HG02759 (cell line): ENCODE measurements around the gene BCL7A.

Source experiments
- ATAC-seq: cut with Tn5 transposase; IDR thresholded peaks from one replicate; pipeline ENCODE4 v1.9.1; 2021; ENCODE audit warnings: mild to moderate bottlenecking, moderate library complexity; ENCODE audit not compliant: unreplicated experiment

BCL7A gene

GRCh38 chr12:122076743-122077495, 55.2 kb downstream of the BCL7A start:
- ATAC-seq: no peak

GRCh38 chr12:122078141-122079032, 56.7 kb downstream of the BCL7A start, which contains the start of gene MLXIP:
Gene MLXIP (plus strand): TSS chr12:122078756. CDS start chr12:122078854, 98 bp downstream.
- peak; percentile 86 for ATAC-seq

GRCh38 chr12:122079033-122079531, 57.4 kb downstream of the BCL7A start:
- no peak for ATAC-seq

GRCh38 chr12:122079532-122080081, 57.9 kb downstream of the BCL7A start:
- no peak for ATAC-seq

- no peak for ATAC-seq
These were observed 58.7 kb downstream of the BCL7A start for GRCh38 chr12:122080149-122081082.

GRCh38 chr12:122081083-122081696, 59.5 kb downstream of the BCL7A start:
- no peak for ATAC-seq

GRCh38 chr12:122081697-122082221, 60.1 kb downstream of the BCL7A start:
- ATAC-seq: peak; percentile 33

GRCh38 chr12:122082621-122083356, 61.1 kb downstream of the BCL7A start:
- no peak for ATAC-seq

- ATAC-seq: no peak
These were observed 63.2 kb downstream of the BCL7A start for GRCh38 chr12:122084857-122085405.

- ATAC-seq: no peak
These were observed 63.9 kb downstream of the BCL7A start for GRCh38 chr12:122085591-122085990.

- no peak for ATAC-seq
These were observed 64.4 kb downstream of the BCL7A start for GRCh38 chr12:122086116-122086515.

GRCh38 chr12:122086641-122087285, 65.1 kb downstream of the BCL7A start:
- ATAC-seq: no peak

- no peak for ATAC-seq
These were observed 65.9 kb downstream of the BCL7A start for GRCh38 chr12:122087431-122088178.

GRCh38 chr12:122088179-122088810, 66.6 kb downstream of the BCL7A start:
- no peak for ATAC-seq

- no peak for ATAC-seq
These were observed 67.4 kb downstream of the BCL7A start for GRCh38 chr12:122089077-122089476.

GRCh38 chr12:122090759-122091515, 69.3 kb downstream of the BCL7A start:
- ATAC-seq: no peak
